ENCODE measurements around the gene PPT1. TPM values are rescaled to one million over a fixed set of nuclear protein-coding genes. Genes with fewer than 3 reads are reported as not detected.

Gene PPT1
- total and polyA plus RNA-seq, 2 of the 13 experiments (the other 11 are each of a cell fraction or from before 2014, with no cell fraction given) = 129 TPM

GRCh38 chr1:40039757-40040510 is 57.1 kb downstream of the PPT1 start (continued):
- TF ChIP-seq REPIN1 (CRISPR knock-in tag; IDR thresholded peaks at IDR 0.05; ENCODE audit: borderline replicate concordance, low read depth) = 0 out of 2 replicates have a peak, but pooled peaks have one; percentile 44
- peak; percentile 34 for TF ChIP-seq ZFP1 (CRISPR knock-in tag; IDR thresholded peaks at IDR 0.05)
- TF ChIP-seq ZBTB14 (CRISPR knock-in tag; IDR thresholded peaks at IDR 0.05) = no peak
- peak; percentile 60; the same call in 1 of the 2 replicates for TF ChIP-seq ZNF441 (CRISPR knock-in tag; IDR thresholded peaks at IDR 0.05; ENCODE audit: borderline replicate concordance)
- no peak for TF ChIP-seq ZBTB21 (CRISPR knock-in tag; IDR thresholded peaks at IDR 0.05)
- no peak for TF ChIP-seq FOSL1 (CRISPR knock-in tag; IDR thresholded peaks at IDR 0.05; ENCODE audit: borderline replicate concordance)
- no peak; the same call in none of the 2 replicates for TF ChIP-seq PHF21A (CRISPR knock-in tag; IDR thresholded peaks at IDR 0.05)
- TF ChIP-seq MIXL1 (CRISPR knock-in tag; IDR thresholded peaks at IDR 0.05) = no peak
- TF ChIP-seq ZNF598 (CRISPR knock-in tag; IDR thresholded peaks at IDR 0.05; ENCODE audit: borderline replicate concordance) = peak; percentile 56; the same call in 1 of the 2 replicates
- no peak for TF ChIP-seq NFIC (IDR thresholded peaks at IDR 0.05; ENCODE audit: low read length)
- no peak for TF ChIP-seq HDAC6 (IDR thresholded peaks at IDR 0.05; ENCODE audit: low read depth, low read length)
- no peak for TF ChIP-seq ZBTB1 (CRISPR knock-in tag; IDR thresholded peaks at IDR 0.05; ENCODE audit: borderline replicate concordance)
- TF ChIP-seq E2F1 (CRISPR knock-in tag; IDR thresholded peaks at IDR 0.05) = peak; percentile 24; the same call in 1 of the 2 replicates
- TF ChIP-seq, protein P1, sequence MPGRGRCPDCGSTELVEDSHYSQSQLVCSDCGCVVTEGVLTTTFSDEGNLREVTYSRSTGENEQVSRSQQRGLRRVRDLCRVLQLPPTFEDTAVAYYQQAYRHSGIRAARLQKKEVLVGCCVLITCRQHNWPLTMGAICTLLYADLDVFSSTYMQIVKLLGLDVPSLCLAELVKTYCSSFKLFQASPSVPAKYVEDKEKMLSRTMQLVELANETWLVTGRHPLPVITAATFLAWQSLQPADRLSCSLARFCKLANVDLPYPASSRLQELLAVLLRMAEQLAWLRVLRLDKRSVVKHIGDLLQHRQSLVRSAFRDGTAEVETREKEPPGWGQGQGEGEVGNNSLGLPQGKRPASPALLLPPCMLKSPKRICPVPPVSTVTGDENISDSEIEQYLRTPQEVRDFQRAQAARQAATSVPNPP (CRISPR knock-in tag; IDR thresholded peaks at IDR 0.05) = no peak
- no peak for TF ChIP-seq ZMAT5 (CRISPR knock-in tag; IDR thresholded peaks at IDR 0.05; ENCODE audit: borderline replicate concordance, low read depth)
- no peak for TF ChIP-seq ZNF33B (CRISPR knock-in tag; IDR thresholded peaks at IDR 0.05)
- TF ChIP-seq XBP1 (CRISPR knock-in tag; IDR thresholded peaks at IDR 0.05) = no peak
- TF ChIP-seq, protein P2, sequence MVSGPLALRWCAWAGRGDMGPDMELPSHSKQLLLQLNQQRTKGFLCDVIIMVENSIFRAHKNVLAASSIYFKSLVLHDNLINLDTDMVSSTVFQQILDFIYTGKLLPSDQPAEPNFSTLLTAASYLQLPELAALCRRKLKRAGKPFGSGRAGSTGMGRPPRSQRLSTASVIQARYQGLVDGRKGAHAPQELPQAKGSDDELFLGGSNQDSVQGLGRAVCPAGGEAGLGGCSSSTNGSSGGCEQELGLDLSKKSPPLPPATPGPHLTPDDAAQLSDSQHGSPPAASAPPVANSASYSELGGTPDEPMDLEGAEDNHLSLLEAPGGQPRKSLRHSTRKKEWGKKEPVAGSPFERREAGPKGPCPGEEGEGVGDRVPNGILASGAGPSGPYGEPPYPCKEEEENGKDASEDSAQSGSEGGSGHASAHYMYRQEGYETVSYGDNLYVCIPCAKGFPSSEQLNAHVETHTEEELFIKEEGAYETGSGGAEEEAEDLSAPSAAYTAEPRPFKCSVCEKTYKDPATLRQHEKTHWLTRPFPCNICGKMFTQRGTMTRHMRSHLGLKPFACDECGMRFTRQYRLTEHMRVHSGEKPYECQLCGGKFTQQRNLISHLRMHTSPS (CRISPR knock-in tag; IDR thresholded peaks at IDR 0.05; ENCODE audit: low read depth) = peak; percentile 12
- TF ChIP-seq ATF1 (CRISPR knock-in tag; IDR thresholded peaks at IDR 0.05) = no peak
- peak; percentile 77 for TF ChIP-seq POLR2AphosphoS5 (IDR thresholded peaks at IDR 0.05; ENCODE audit: low read depth, low read length)
- TF ChIP-seq, protein P3, sequence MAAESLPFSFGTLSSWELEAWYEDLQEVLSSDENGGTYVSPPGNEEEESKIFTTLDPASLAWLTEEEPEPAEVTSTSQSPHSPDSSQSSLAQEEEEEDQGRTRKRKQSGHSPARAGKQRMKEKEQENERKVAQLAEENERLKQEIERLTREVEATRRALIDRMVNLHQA (CRISPR knock-in tag; IDR thresholded peaks at IDR 0.05) = no peak
- peak; percentile 9; the same call in 1 of the 2 replicates for TF ChIP-seq RXRB (CRISPR knock-in tag; IDR thresholded peaks at IDR 0.05; ENCODE audit: borderline replicate concordance)
- TF ChIP-seq ZNF839 (CRISPR knock-in tag; IDR thresholded peaks at IDR 0.05; ENCODE audit: borderline replicate concordance) = no peak; the same call in 1 of the 2 replicates
- peak; percentile 75; the same call in 1 of the 2 replicates for TF ChIP-seq ZNF761 (CRISPR knock-in tag; conservative IDR thresholded peaks at IDR 0.05)
